HepG2 (cell line): Measurements from ENCODE around the gene ZNRD2. TPM values are rescaled to one million over a fixed set of nuclear protein-coding genes. Genes with fewer than 3 reads are reported as not detected.
A peak's percentile ranks its signal among the peaks of the same experiment; 100 is the strongest.

Experiments used
- ATRX ChIP-seq: sonication (generic); formaldehyde crosslinking; IDR thresholded peaks from 2 replicates; pipeline ENCODE4 v1.4.0; 2020; ENCODE audit warnings: missing genetic modification reagents, borderline replicate concordance
- ELF4 ChIP-seq: sonication (generic); formaldehyde crosslinking; IDR thresholded peaks from 2 replicates; pipeline ENCODE4 v1.5.0; 2020; ENCODE audit warnings: missing genetic modification reagents, mild to moderate bottlenecking, moderate library complexity, borderline replicate concordance
- HDAC1 ChIP-seq: sonication (generic); formaldehyde crosslinking; IDR thresholded peaks from 2 replicates; pipeline ENCODE4 v1.5.1; 2020; ENCODE audit warnings: mild to moderate bottlenecking, missing genetic modification reagents
- HMGA1 ChIP-seq: sonication (generic); formaldehyde crosslinking; conservative IDR thresholded peaks from 2 replicates; pipeline ENCODE4 v1.4.0; 2020; ENCODE audit warnings: missing genetic modification reagents
- KDM5A ChIP-seq: fragments of 200-600 bp; sonication (generic); IDR thresholded peaks from 2 replicates; pipeline ENCODE4 v1.7.0; 2018; ENCODE audit warnings: antibody characterized with exemption, mild to moderate bottlenecking, low read length, borderline replicate concordance
- MED1 ChIP-seq: sonication (generic); formaldehyde crosslinking; IDR thresholded peaks from 2 replicates; pipeline ENCODE4 v1.4.0; 2020; ENCODE audit warnings: missing genetic modification reagents
- MEIS2 ChIP-seq: sonication (generic); formaldehyde crosslinking; IDR thresholded peaks from 2 replicates; pipeline ENCODE4 v1.9.0; 2021; ENCODE audit warnings: mild to moderate bottlenecking, missing genetic modification reagents
- RARG ChIP-seq: sonication (generic); formaldehyde crosslinking; IDR thresholded peaks from 2 replicates; pipeline ENCODE4 v1.4.0; 2020; ENCODE audit warnings: low read depth, mild to moderate bottlenecking, missing genetic modification reagents
- SETDB1 ChIP-seq: sonication (generic); formaldehyde crosslinking; IDR thresholded peaks from 2 replicates; pipeline ENCODE4 v1.5.1; 2020; ENCODE audit warnings: missing genetic modification reagents, mild to moderate bottlenecking, borderline replicate concordance
- SRSF9 ChIP-seq: fragments of 200-400 bp; formaldehyde crosslinking; IDR thresholded peaks from 2 replicates; pipeline ENCODE4 v1.6.1; 2018; ENCODE audit warnings: borderline replicate concordance, mild to moderate bottlenecking, low read depth, low read length; ENCODE audit not compliant: insufficient read depth, poor library complexity, severe bottlenecking
- ZNF160 ChIP-seq: sonication (generic); formaldehyde crosslinking; IDR thresholded peaks from 2 replicates; pipeline ENCODE4 v1.8.0; 2022; ENCODE audit warnings: mild to moderate bottlenecking, inconsistent platforms, missing genetic modification reagents
- ZNF230 ChIP-seq: sonication (generic); formaldehyde crosslinking; IDR thresholded peaks from 2 replicates; pipeline ENCODE4 v1.4.0; 2020; ENCODE audit warnings: mild to moderate bottlenecking, missing genetic modification reagents
- ZNF235 ChIP-seq: sonication (generic); formaldehyde crosslinking; IDR thresholded peaks from 2 replicates; pipeline ENCODE4 v1.8.1; 2023; ENCODE audit warnings: mild to moderate bottlenecking, missing genetic modification reagents, borderline replicate concordance
- ZNF260 ChIP-seq: sonication (generic); formaldehyde crosslinking; IDR thresholded peaks from 2 replicates; pipeline ENCODE4 v1.4.0; 2020; ENCODE audit warnings: missing genetic modification reagents, low read depth, mild to moderate bottlenecking, borderline replicate concordance
- ZNF30 ChIP-seq: sonication (generic); formaldehyde crosslinking; IDR thresholded peaks from 2 replicates; pipeline ENCODE4 v1.5.0; 2020; ENCODE audit warnings: mild to moderate bottlenecking, missing genetic modification reagents
- ZNF550 ChIP-seq: sonication (generic); formaldehyde crosslinking; IDR thresholded peaks from 2 replicates; pipeline ENCODE4 v1.4.0; 2020; ENCODE audit warnings: mild to moderate bottlenecking, missing genetic modification reagents, borderline replicate concordance
- ZNF605 ChIP-seq: sonication (generic); formaldehyde crosslinking; IDR thresholded peaks from 2 replicates; pipeline ENCODE4 v1.8.0; 2022; ENCODE audit warnings: mild to moderate bottlenecking, missing genetic modification reagents
- ZNF670 ChIP-seq: sonication (generic); formaldehyde crosslinking; IDR thresholded peaks from 2 replicates; pipeline ENCODE4 v1.8.0; 2022; ENCODE audit warnings: mild to moderate bottlenecking, missing genetic modification reagents, borderline replicate concordance
- ZNF703 ChIP-seq: sonication (generic); formaldehyde crosslinking; IDR thresholded peaks from 2 replicates; pipeline ENCODE4 v1.5.1; 2020; ENCODE audit warnings: missing genetic modification reagents, mild to moderate bottlenecking, moderate library complexity, borderline replicate concordance
- ZNF780A ChIP-seq: sonication (generic); formaldehyde crosslinking; IDR thresholded peaks from 2 replicates; pipeline ENCODE4 v1.8.0; 2022; ENCODE audit warnings: mild to moderate bottlenecking, missing genetic modification reagents, moderate library complexity
- polyA plus RNA-seq, 8 experiments: library from polyadenylated mRNA; depleted of rRNA in 3 of 8; stranded (reverse) in 7 of 8; unstranded in 1 of 8; fragments of >200 nt; fragmentation: Illumina TruSeq in 4 of 8; extraction: Trizol in 4 of 8; gene quantifications; 2 replicates each; pipeline versions ENCODE4 v1.2.1 to v1.2.3, GENCODE V29; 2011 to 2016; ENCODE audit warnings: low read depth in 4 of 8, missing spikeins in 1 of 8, mixed read lengths in 1 of 8; ENCODE audit not compliant: insufficient read depth in 1 of 8
- total RNA-seq, 5 experiments: library from RNA; depleted of rRNA; stranded (reverse); fragments of >200 nt; fragmentation: Illumina TruSeq; extraction: Trizol; gene quantifications; 2 replicates each; pipeline ENCODE4 v1.2.3, GENCODE V29; 2016; ENCODE audit warnings: low read depth in 1 of 5
- TF ChIP-seq, protein P1 (sequence below): sonication (generic); formaldehyde crosslinking; IDR thresholded peaks from 2 replicates; pipeline ENCODE4 v1.4.0; 2020; ENCODE audit warnings: mild to moderate bottlenecking, missing genetic modification reagents
- TF ChIP-seq, protein P2 (sequence below): sonication (generic); formaldehyde crosslinking; IDR thresholded peaks from 2 replicates; pipeline ENCODE4 v1.4.0; 2020; ENCODE audit warnings: missing genetic modification reagents
- TF ChIP-seq, protein P3 (sequence below): sonication (generic); formaldehyde crosslinking; IDR thresholded peaks from 2 replicates; pipeline ENCODE4 v1.4.0; 2020; ENCODE audit warnings: mild to moderate bottlenecking, low read depth, missing genetic modification reagents
- TF ChIP-seq, protein P4 (sequence below): sonication (generic); formaldehyde crosslinking; IDR thresholded peaks from 2 replicates; pipeline ENCODE4 v1.5.0; 2020; ENCODE audit warnings: mild to moderate bottlenecking, missing genetic modification reagents, moderate library complexity
- TF ChIP-seq, protein P5 (sequence below): sonication (generic); formaldehyde crosslinking; IDR thresholded peaks from 2 replicates; pipeline ENCODE4 v1.4.0; 2020; ENCODE audit warnings: missing genetic modification reagents

ZNRD2 gene
- total and polyA plus RNA-seq, 2 of the 13 experiments (the other 11 are each of a cell fraction or from before 2014, with no cell fraction given) = 29.2 to 34.0 TPM

DNA sequence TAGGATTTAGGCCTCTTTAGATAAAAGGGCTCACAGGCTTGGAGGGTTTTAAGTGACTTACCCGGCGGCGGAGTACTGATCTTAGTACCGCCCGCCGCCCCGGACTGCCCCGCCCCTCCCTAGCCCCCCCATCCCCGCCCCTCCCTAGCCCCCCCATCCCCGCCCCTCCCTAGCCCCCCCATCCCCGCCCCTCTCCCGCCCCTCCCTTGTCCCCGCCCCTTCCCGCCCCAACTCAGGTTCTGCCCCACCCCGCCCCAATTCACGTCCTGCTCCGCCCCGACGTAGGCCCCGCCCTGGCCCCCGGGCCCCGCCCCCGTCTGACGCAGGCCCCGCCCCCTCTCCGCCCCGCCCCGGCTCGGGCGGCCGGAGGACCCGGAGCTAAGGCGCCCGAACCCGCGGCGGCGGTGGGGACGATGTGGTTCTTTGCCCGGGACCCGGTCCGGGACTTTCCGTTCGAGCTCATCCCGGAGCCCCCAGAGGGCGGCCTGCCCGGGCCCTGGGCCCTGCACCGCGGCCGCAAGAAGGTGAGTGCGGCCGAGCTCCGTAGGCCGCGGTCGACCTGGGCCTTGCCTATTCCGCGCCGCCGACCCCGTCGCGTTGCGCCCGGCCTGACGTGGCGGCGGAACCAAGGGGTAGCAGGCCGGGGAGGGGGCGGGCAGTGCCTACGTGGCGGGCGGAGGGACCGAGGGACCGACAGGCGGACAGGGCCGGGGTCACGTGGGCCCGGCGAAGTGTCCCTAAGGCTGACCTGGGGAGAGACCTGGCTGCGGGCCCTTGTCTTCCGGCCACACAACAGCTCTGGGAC is 45.3 kb upstream of the ZNRD2 start, which contains the start of gene SCYL1 (continued):
- TF ChIP-seq, protein P1, sequence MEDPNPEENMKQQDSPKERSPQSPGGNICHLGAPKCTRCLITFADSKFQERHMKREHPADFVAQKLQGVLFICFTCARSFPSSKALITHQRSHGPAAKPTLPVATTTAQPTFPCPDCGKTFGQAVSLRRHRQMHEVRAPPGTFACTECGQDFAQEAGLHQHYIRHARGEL (CRISPR knock-in tag) = no peak
- TF ChIP-seq SRSF9 = no peak
- peak; percentile 70 for TF ChIP-seq HDAC1
- no peak for TF ChIP-seq ZNF230 (CRISPR knock-in tag)
- TF ChIP-seq ZNF30 (CRISPR knock-in tag) = no peak
- TF ChIP-seq MED1 (CRISPR knock-in tag) = no peak
- TF ChIP-seq ELF4 (CRISPR knock-in tag) = no peak
- TF ChIP-seq, protein P2, sequence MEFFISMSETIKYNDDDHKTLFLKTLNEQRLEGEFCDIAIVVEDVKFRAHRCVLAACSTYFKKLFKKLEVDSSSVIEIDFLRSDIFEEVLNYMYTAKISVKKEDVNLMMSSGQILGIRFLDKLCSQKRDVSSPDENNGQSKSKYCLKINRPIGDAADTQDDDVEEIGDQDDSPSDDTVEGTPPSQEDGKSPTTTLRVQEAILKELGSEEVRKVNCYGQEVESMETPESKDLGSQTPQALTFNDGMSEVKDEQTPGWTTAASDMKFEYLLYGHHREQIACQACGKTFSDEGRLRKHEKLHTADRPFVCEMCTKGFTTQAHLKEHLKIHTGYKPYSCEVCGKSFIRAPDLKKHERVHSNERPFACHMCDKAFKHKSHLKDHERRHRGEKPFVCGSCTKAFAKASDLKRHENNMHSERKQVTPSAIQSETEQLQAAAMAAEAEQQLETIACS (CRISPR knock-in tag) = no peak
- TF ChIP-seq, protein P3, sequence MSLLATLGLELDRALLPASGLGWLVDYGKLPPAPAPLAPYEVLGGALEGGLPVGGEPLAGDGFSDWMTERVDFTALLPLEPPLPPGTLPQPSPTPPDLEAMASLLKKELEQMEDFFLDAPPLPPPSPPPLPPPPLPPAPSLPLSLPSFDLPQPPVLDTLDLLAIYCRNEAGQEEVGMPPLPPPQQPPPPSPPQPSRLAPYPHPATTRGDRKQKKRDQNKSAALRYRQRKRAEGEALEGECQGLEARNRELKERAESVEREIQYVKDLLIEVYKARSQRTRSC (CRISPR knock-in tag) = no peak
- TF ChIP-seq ZNF235 = 0 out of 2 replicates have a peak, but pooled peaks have one; percentile 44
- TF ChIP-seq ZNF605 (CRISPR knock-in tag) = no peak
- TF ChIP-seq ATRX = no peak
- no peak for TF ChIP-seq HMGA1
- TF ChIP-seq ZNF550 (CRISPR knock-in tag) = no peak
- TF ChIP-seq RARG = no peak
- TF ChIP-seq ZNF160 (CRISPR knock-in tag) = no peak
- TF ChIP-seq, protein P4, sequence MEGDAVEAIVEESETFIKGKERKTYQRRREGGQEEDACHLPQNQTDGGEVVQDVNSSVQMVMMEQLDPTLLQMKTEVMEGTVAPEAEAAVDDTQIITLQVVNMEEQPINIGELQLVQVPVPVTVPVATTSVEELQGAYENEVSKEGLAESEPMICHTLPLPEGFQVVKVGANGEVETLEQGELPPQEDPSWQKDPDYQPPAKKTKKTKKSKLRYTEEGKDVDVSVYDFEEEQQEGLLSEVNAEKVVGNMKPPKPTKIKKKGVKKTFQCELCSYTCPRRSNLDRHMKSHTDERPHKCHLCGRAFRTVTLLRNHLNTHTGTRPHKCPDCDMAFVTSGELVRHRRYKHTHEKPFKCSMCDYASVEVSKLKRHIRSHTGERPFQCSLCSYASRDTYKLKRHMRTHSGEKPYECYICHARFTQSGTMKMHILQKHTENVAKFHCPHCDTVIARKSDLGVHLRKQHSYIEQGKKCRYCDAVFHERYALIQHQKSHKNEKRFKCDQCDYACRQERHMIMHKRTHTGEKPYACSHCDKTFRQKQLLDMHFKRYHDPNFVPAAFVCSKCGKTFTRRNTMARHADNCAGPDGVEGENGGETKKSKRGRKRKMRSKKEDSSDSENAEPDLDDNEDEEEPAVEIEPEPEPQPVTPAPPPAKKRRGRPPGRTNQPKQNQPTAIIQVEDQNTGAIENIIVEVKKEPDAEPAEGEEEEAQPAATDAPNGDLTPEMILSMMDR = no peak
- no peak for TF ChIP-seq ZNF780A (CRISPR knock-in tag)
- 0 out of 2 replicates have a peak, but pooled peaks have one; percentile 12 for TF ChIP-seq MEIS2 (CRISPR knock-in tag)
- no peak for TF ChIP-seq ZNF260 (CRISPR knock-in tag)
- TF ChIP-seq, protein P5, sequence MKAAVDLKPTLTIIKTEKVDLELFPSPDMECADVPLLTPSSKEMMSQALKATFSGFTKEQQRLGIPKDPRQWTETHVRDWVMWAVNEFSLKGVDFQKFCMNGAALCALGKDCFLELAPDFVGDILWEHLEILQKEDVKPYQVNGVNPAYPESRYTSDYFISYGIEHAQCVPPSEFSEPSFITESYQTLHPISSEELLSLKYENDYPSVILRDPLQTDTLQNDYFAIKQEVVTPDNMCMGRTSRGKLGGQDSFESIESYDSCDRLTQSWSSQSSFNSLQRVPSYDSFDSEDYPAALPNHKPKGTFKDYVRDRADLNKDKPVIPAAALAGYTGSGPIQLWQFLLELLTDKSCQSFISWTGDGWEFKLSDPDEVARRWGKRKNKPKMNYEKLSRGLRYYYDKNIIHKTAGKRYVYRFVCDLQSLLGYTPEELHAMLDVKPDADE (CRISPR knock-in tag) = no peak
- TF ChIP-seq KDM5A = peak; percentile 53; the same call in 1 of the 2 replicates
- TF ChIP-seq SETDB1 (CRISPR knock-in tag) = no peak
- no peak for TF ChIP-seq ZNF703 (CRISPR knock-in tag)
- TF ChIP-seq ZNF670 (CRISPR knock-in tag) = no peak
